GM12891 (cell line): ENCODE data around the gene MS4A10.

Source experiments
- PAX5 ChIP-seq: IDR thresholded peaks from 2 replicates; pipeline ENCODE4 v1.6.1; 2011; ENCODE audit warnings: low read length, moderate library complexity, mild to moderate bottlenecking; ENCODE audit not compliant: insufficient read depth, severe bottlenecking
- POLR2A ChIP-seq: IDR thresholded peaks from 2 replicates; pipeline ENCODE4 v1.6.1; 2011; ENCODE audit warnings: low read depth, low read length, control low read depth
- POLR2AphosphoS5 ChIP-seq: IDR thresholded peaks from 2 replicates; pipeline ENCODE4 v1.6.1; 2011; ENCODE audit warnings: low read depth, low read length, control low read depth
- SPI1 ChIP-seq: IDR thresholded peaks from 2 replicates; pipeline ENCODE4 v1.6.1; 2011; ENCODE audit warnings: low read depth, low read length, control low read depth
- TAF1 ChIP-seq: IDR thresholded peaks from 2 replicates; pipeline ENCODE4 v1.6.1; 2011; ENCODE audit warnings: low read depth, low read length, control low read depth

- TF ChIP-seq SPI1 (no peak), POLR2A (no peak), POLR2AphosphoS5 (no peak), TAF1 (no peak), PAX5 (no peak)
Measured at GRCh38 chr11:60748225-60748624, 36.9 kb upstream of the MS4A10 start.
